HepG2 (cell line): ENCODE measurements around the gene FAM89B. TPM values are rescaled to one million over a fixed set of nuclear protein-coding genes. Genes with fewer than 3 reads are reported as not detected.

ENCODE experiments used
- CAMTA2 ChIP-seq: sonication (generic); formaldehyde crosslinking; IDR thresholded peaks from 2 replicates; pipeline ENCODE4 v1.4.0; 2020; ENCODE audit warnings: mild to moderate bottlenecking, missing genetic modification reagents, borderline replicate concordance
- CCAR2 ChIP-seq: fragments of 200-400 bp; formaldehyde crosslinking; optimal IDR thresholded peaks from 2 replicates; pipeline ENCODE3; 2018; ENCODE audit warnings: low read depth, mild to moderate bottlenecking, low read length, moderate library complexity
- ETV6 ChIP-seq: sonication (generic); formaldehyde crosslinking; conservative IDR thresholded peaks from 2 replicates; pipeline ENCODE4 v1.4.0; 2020; ENCODE audit warnings: missing genetic modification reagents
- GZF1 ChIP-seq: sonication (generic); formaldehyde crosslinking; IDR thresholded peaks from 2 replicates; pipeline ENCODE4 v1.5.1; 2020; ENCODE audit warnings: mild to moderate bottlenecking, missing genetic modification reagents
- HIVEP1 ChIP-seq: sonication (generic); formaldehyde crosslinking; IDR thresholded peaks from 2 replicates; pipeline ENCODE4 v1.4.0; 2020; ENCODE audit warnings: mild to moderate bottlenecking, missing genetic modification reagents
- HMG20B ChIP-seq: conservative IDR thresholded peaks from 2 replicates; pipeline ENCODE4 v1.6.1; 2016; ENCODE audit warnings: missing genetic modification reagents, missing compliant biosample characterization
- HNRNPUL1 ChIP-seq: fragments of 200-400 bp; formaldehyde crosslinking; IDR thresholded peaks from 2 replicates; pipeline ENCODE4 v1.6.1; 2017; ENCODE audit warnings: low read depth, mild to moderate bottlenecking, low read length, moderate library complexity
- KAT8 ChIP-seq: IDR thresholded peaks from 2 replicates; pipeline ENCODE4 v1.6.1; 2016; ENCODE audit warnings: missing genetic modification reagents, missing compliant biosample characterization
- SRF ChIP-seq: IDR thresholded peaks from 2 replicates; pipeline ENCODE4 v1.6.1; 2011; ENCODE audit warnings: mild to moderate bottlenecking, low read depth, low read length, moderate library complexity
- ZBTB1 ChIP-seq: sonication (generic); formaldehyde crosslinking; IDR thresholded peaks from 2 replicates; pipeline ENCODE4 v1.4.0; 2020; ENCODE audit warnings: missing genetic modification reagents, borderline replicate concordance
- ZBTB3 ChIP-seq: sonication (generic); formaldehyde crosslinking; IDR thresholded peaks from 2 replicates; pipeline ENCODE4 v1.4.0; 2020; ENCODE audit warnings: low read depth, mild to moderate bottlenecking, moderate library complexity, missing genetic modification reagents, borderline replicate concordance
- ZEB1 ChIP-seq: IDR thresholded peaks from 2 replicates; pipeline ENCODE4 v1.6.1; 2012; ENCODE audit warnings: mild to moderate bottlenecking, low read depth, inconsistent platforms; ENCODE audit not compliant: insufficient replicate concordance
- ZNF530 ChIP-seq: sonication (generic); formaldehyde crosslinking; IDR thresholded peaks from 2 replicates; pipeline ENCODE4 v1.5.0; 2020; ENCODE audit warnings: low read depth, mild to moderate bottlenecking, missing genetic modification reagents
- polyA plus RNA-seq, 8 experiments: library from polyadenylated mRNA; depleted of rRNA in 3 of 8; stranded (reverse) in 7 of 8; unstranded in 1 of 8; fragments of >200 nt; fragmentation: Illumina TruSeq in 4 of 8; extraction: Trizol in 4 of 8; gene quantifications; 2 replicates each; pipeline versions ENCODE4 v1.2.1 to v1.2.3, GENCODE V29; 2011 to 2016; ENCODE audit warnings: low read depth in 4 of 8, missing spikeins in 1 of 8, mixed read lengths in 1 of 8; ENCODE audit not compliant: insufficient read depth in 1 of 8
- total RNA-seq, 5 experiments: library from RNA; depleted of rRNA; stranded (reverse); fragments of >200 nt; fragmentation: Illumina TruSeq; extraction: Trizol; gene quantifications; 2 replicates each; pipeline ENCODE4 v1.2.3, GENCODE V29; 2016; ENCODE audit warnings: low read depth in 1 of 5
- TF ChIP-seq, protein P1 (sequence below): sonication (generic); formaldehyde crosslinking; IDR thresholded peaks from 2 replicates; pipeline ENCODE4 v1.8.1; 2023; ENCODE audit warnings: mild to moderate bottlenecking, missing genetic modification reagents
- TF ChIP-seq, protein P2 (sequence below): sonication (generic); formaldehyde crosslinking; IDR thresholded peaks from 2 replicates; pipeline ENCODE4 v1.4.0; 2020; ENCODE audit warnings: missing genetic modification reagents
- TF ChIP-seq, protein P3 (sequence below): sonication (generic); formaldehyde crosslinking; IDR thresholded peaks from 2 replicates; pipeline ENCODE4 v1.8.0; 2022; ENCODE audit warnings: missing genetic modification reagents, mild to moderate bottlenecking, moderate library complexity, borderline replicate concordance
- TF ChIP-seq, protein P4 (sequence below), 2 experiments: IDR thresholded peaks; 2 replicates each; pipeline ENCODE4 v1.6.1; 2011 to 2012; ENCODE audit warnings: low read length in 2 of 2, borderline replicate concordance in 1 of 2, low read depth in 1 of 2, mild to moderate bottlenecking in 1 of 2, moderate library complexity in 1 of 2
- TF ChIP-seq, protein P5 (sequence below): sonication (generic); formaldehyde crosslinking; conservative IDR thresholded peaks from 2 replicates; pipeline ENCODE4 v1.4.0; 2020; ENCODE audit warnings: missing genetic modification reagents

FAM89B gene
- total and polyA plus RNA-seq, 2 of the 13 experiments (the other 11 are each of a cell fraction or from before 2014, with no cell fraction given) = 5.7 to 8.0 TPM

DNA sequence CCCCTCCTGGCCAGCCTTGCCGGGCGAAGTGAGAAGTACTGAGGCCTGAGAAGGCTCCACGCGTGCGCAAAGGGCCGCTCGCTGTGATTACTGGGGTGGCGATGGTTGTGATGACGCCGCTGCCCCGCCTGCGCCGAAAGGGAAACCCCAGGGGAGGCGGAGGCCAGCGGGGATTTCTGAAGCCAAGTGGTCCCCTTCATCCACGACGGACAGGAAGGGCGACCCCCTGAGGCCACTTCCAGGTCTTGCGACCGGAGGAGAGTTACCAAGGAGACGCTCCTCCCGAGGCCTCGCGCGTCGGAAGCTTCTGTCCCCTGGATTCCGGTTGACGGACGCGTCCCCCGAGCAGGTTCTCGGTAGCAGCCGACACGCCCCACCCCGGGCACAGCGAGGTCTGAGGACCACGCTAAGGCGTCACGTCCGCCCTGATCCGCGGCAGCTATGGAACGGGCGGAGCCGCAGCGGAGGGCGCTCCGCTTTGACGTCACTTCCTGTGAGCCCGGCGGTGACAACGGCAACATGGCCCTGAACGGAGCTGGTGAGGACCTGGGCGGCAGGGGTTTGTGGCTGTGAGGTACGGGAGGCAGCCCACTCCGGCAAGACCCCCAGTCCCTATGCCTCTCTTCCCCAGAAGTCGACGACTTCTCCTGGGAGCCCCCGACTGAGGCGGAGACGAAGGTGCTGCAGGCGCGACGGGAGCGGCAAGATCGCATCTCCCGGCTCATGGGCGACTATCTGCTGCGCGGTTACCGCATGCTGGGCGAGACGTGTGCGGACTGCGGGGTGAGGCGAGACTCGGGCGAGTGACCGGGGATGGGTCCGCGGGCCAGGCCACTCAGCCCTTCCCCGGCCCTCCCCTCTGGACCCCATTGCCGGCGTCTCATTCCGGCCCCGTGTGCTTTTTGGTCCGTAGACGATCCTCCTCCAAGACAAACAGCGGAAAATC lies 2.1 kb upstream of the FAM89B start, which contains the start of gene ZNRD2 (continued):
- TF ChIP-seq, protein P1, sequence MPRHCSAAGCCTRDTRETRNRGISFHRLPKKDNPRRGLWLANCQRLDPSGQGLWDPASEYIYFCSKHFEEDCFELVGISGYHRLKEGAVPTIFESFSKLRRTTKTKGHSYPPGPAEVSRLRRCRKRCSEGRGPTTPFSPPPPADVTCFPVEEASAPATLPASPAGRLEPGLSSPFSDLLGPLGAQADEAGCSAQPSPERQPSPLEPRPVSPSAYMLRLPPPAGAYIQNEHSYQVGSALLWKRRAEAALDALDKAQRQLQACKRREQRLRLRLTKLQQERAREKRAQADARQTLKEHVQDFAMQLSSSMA (CRISPR knock-in tag) = peak; percentile 87; the same call in 1 of the 2 replicates
- TF ChIP-seq GZF1 (CRISPR knock-in tag) = 0 out of 2 replicates have a peak, but pooled peaks have one; percentile 79
- TF ChIP-seq ETV6 (CRISPR knock-in tag) = no peak
- no peak for TF ChIP-seq HNRNPUL1
- no peak for TF ChIP-seq CCAR2
- TF ChIP-seq ZBTB1 (CRISPR knock-in tag) = no peak
- 0 out of 2 replicates have a peak, but pooled peaks have one; percentile 71 for TF ChIP-seq ZBTB3 (CRISPR knock-in tag)
- peak; percentile 74 for TF ChIP-seq SRF
- TF ChIP-seq, protein P2, sequence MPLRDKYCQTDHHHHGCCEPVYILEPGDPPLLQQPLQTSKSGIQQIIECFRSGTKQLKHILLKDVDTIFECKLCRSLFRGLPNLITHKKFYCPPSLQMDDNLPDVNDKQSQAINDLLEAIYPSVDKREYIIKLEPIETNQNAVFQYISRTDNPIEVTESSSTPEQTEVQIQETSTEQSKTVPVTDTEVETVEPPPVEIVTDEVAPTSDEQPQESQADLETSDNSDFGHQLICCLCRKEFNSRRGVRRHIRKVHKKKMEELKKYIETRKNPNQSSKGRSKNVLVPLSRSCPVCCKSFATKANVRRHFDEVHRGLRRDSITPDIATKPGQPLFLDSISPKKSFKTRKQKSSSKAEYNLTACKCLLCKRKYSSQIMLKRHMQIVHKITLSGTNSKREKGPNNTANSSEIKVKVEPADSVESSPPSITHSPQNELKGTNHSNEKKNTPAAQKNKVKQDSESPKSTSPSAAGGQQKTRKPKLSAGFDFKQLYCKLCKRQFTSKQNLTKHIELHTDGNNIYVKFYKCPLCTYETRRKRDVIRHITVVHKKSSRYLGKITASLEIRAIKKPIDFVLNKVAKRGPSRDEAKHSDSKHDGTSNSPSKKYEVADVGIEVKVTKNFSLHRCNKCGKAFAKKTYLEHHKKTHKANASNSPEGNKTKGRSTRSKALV = no peak
- TF ChIP-seq, protein P3, sequence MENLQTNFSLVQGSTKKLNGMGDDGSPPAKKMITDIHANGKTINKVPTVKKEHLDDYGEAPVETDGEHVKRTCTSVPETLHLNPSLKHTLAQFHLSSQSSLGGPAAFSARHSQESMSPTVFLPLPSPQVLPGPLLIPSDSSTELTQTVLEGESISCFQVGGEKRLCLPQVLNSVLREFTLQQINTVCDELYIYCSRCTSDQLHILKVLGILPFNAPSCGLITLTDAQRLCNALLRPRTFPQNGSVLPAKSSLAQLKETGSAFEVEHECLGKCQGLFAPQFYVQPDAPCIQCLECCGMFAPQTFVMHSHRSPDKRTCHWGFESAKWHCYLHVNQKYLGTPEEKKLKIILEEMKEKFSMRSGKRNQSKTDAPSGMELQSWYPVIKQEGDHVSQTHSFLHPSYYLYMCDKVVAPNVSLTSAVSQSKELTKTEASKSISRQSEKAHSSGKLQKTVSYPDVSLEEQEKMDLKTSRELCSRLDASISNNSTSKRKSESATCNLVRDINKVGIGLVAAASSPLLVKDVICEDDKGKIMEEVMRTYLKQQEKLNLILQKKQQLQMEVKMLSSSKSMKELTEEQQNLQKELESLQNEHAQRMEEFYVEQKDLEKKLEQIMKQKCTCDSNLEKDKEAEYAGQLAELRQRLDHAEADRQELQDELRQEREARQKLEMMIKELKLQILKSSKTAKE (CRISPR knock-in tag) = 0 out of 2 replicates have a peak, but pooled peaks have one; percentile 40
- TF ChIP-seq KAT8 (CRISPR knock-in tag) = peak; percentile 98
- TF ChIP-seq ZNF530 (CRISPR knock-in tag) = no peak
- TF ChIP-seq, protein P4, sequence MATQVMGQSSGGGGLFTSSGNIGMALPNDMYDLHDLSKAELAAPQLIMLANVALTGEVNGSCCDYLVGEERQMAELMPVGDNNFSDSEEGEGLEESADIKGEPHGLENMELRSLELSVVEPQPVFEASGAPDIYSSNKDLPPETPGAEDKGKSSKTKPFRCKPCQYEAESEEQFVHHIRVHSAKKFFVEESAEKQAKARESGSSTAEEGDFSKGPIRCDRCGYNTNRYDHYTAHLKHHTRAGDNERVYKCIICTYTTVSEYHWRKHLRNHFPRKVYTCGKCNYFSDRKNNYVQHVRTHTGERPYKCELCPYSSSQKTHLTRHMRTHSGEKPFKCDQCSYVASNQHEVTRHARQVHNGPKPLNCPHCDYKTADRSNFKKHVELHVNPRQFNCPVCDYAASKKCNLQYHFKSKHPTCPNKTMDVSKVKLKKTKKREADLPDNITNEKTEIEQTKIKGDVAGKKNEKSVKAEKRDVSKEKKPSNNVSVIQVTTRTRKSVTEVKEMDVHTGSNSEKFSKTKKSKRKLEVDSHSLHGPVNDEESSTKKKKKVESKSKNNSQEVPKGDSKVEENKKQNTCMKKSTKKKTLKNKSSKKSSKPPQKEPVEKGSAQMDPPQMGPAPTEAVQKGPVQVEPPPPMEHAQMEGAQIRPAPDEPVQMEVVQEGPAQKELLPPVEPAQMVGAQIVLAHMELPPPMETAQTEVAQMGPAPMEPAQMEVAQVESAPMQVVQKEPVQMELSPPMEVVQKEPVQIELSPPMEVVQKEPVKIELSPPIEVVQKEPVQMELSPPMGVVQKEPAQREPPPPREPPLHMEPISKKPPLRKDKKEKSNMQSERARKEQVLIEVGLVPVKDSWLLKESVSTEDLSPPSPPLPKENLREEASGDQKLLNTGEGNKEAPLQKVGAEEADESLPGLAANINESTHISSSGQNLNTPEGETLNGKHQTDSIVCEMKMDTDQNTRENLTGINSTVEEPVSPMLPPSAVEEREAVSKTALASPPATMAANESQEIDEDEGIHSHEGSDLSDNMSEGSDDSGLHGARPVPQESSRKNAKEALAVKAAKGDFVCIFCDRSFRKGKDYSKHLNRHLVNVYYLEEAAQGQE (IDR thresholded peaks at IDR 0.05; ENCODE audit: borderline replicate concordance in 1 of 2, low read depth in 1 of 2, low read length in 2 of 2) = peak in 1 of 2 experiments; percentile 33; a peak in 1 of 4 replicates
- peak; percentile 44; the same call in 1 of the 2 replicates for TF ChIP-seq CAMTA2
- peak; percentile 100 for TF ChIP-seq HIVEP1 (CRISPR knock-in tag)
- TF ChIP-seq HMG20B = no peak; the same call in 1 of the 2 replicates
- TF ChIP-seq ZEB1 = no peak
- TF ChIP-seq, protein P5, sequence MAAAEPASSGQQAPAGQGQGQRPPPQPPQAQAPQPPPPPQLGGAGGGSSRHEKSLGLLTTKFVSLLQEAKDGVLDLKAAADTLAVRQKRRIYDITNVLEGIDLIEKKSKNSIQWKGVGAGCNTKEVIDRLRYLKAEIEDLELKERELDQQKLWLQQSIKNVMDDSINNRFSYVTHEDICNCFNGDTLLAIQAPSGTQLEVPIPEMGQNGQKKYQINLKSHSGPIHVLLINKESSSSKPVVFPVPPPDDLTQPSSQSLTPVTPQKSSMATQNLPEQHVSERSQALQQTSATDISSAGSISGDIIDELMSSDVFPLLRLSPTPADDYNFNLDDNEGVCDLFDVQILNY = no peak
